ENCODE data around the gene CDK5R1.
"Not testable (repeated sequence)": the region's sequence is repeated elsewhere in the genome, so short reads cannot be mapped to it uniquely, and the experiment has no call there.

The CDK5R1 gene

GRCh38 chr17:32519228-32520103, 32.7 kb downstream of the CDK5R1 start:
- DNase-seq = peak; percentile 95

DNA sequence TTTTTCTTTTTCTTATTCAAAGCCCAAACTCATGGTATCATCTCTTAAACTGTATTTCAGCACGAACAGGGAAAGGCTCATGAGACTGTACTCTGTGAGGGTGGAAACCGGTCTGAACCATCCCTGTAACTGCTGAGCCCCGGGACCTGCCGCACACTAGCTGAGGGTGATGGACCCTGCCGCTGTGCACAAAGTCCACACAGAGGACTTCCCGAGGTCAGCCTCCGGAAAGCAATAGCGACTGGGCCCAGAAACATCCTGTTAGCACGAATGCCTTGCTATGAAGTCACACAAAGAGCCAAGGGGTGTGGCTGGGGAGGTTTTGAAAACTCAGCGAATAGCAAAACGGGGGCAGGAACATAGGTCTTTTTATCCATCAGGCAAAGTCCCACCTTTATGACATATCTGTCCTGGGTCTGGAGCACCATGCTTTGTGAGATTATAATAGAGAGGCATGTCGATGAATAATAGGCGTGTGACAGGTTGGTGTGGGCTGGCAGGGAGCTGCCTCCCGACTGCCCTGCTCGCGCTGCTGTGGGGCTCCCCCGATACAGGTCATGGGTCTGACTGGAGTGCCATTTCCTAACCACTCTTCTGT, 33.4 kb downstream of the CDK5R1 start:
- DNase-seq = peak; percentile 67

DNA sequence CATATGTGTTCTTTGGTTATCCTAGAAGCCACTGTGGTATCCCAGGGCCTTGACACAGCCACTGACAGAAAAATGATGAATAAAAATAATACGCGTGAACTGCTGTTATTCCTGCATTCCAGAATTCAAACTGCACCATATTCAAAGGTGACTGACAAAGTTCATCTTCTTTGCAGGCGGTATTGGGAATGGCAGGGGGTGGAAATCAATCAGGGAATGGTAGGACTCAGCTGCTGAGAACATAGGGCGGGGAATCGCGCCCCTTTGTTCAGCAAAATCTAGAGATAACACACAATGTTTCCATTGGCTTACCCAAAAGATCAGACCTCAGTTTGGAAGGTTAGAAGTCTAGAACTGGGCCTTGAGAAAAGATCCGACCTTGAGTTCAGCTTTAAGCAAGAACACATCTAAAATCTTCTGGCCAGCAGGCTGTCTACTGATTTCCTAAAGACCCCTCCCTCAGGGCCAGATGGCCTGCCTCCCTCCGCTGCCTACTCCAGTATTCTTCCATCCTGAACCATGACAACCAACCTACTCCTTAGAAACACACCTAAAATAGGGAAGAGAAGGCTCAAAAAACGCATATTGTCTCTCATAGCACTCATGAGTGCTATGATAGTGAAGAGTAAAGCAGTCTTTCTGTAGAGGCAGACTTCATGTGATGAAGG, 34.1 kb downstream of the CDK5R1 start:
- DNase-seq = peak; percentile 88

DNA sequence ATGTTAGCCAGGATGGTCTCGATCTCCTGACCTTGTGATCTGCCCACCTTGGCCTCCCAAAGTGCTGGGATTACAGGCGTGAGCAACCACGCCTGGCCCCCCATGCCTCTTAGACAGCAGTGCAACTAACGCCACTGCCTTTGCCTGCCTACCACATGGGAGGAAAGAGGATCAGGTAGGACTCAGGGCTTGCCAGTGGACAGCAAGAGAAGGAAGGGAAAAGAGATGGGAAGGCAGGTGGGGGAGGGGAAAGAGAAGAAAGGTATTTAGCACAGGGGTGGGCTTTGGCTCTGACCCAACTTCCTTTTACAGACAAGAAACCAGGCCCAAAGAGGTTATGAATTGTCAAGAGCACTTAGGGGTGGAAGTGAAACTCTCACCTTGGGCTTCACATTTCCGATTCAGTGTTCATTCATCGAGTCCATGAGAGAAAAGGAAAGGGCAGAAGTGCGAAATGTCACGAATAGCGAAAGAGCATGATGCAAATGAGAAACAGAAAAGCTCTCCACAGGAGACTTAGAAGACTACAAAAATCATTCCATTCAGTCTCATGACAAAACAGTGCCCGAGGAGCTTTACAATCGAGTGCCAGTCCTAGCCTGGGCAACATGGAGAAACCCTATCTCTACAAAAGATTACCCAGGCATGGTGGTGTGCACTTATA, 36.4 kb downstream of the CDK5R1 start:
- no peak for DNase-seq

- DNase-seq = no peak
Measured at GRCh38 chr17:32523827-32524552, 37.2 kb downstream of the CDK5R1 start.

DNA sequence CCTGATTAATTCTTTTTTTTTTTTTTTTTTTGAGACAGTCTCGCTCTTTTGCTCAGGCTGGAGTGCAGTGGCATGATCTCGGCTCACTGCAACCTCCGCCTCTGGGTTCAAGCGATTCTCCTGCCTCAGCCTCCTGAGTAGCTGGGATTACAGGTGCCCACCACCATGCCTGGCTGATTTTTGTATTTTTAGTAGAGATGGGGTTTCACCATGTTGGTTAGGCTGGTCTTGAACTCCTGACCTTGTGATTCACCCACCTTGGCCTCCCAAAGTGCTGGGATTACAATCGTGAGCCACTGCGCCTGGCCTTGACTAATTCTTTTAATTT, 37.7 kb downstream of the CDK5R1 start:
- not testable (repeated sequence) for DNase-seq

DNA sequence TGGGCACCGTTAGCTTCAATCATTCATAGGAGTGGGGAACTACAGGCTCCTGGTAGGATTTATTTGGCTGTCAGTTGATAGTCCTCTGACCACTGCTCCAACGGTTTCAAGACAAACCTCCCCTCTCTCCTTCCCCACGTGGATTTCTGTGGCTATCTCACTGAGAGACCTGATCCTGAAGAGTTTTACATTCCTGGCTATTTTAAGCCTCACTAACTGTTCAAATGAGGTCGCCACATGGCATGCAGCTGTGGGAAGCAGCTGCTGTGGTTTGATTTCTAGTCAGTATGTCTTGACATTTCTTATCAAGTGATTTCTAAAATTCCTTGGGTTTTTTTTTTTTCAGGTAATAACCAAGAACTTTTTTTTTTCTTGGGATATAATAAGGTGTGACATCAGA, 38.3 kb downstream of the CDK5R1 start:
- peak; percentile 70 for DNase-seq

DNA sequence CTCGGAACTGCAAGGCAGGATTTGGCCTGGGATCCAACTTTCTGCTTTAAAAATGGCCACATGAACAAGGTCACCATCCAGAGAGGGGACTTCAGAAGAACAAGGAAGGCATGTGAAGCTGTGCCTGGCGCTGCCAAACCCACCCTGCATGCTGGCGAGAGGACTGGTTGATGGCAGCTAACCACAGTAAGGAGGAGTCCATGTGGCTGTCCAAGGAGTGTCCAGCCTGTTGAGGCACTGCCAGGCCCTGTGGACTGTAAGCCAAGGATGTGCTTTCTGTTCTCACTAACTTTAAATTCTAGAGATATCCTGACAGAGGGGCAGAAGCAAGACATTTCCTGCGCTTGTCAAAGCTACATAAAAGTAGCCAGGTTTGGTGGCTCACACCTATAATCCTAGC, 40.4 kb downstream of the CDK5R1 start:
- DNase-seq = no peak

DNA sequence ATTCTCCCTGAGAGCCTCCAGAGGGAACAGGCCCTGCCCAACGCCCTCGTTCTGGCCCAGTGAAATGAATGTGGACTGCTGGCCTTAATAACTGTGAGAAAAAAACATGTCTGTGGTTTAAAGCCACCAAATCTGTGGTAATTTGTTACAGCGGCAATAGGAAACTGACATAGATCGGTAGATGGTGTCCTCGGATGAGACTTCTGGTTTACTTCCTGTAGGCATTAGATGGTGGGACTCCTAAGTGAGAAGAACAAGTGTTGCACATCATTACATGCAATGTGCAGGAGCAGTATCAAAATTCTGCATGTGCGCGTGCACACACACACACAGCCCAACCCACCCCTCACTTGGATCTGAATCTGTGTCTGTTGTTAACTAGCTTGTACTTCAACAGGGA, 42.0 kb downstream of the CDK5R1 start:
- DNase-seq = no peak

DNA sequence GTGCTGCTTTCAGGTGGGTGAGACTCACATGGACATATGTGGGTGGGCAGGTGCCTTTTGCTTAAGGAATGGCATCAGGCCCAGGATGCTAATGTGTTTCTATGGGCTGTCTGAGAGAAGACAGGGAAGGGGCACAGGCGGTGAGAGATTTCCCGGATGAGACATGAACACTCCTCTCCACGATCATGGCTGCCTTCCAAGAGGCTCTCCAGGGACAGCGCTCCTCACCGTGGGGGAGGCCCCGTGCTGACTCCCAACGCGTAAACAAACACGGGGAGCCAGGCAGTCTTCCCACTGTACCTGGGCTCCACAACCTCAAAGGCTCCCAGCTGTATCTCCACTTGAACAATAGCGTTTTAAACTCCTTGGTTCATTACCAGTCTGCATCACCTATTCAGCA, 42.8 kb downstream of the CDK5R1 start:
- DNase-seq = peak; percentile 52

DNA sequence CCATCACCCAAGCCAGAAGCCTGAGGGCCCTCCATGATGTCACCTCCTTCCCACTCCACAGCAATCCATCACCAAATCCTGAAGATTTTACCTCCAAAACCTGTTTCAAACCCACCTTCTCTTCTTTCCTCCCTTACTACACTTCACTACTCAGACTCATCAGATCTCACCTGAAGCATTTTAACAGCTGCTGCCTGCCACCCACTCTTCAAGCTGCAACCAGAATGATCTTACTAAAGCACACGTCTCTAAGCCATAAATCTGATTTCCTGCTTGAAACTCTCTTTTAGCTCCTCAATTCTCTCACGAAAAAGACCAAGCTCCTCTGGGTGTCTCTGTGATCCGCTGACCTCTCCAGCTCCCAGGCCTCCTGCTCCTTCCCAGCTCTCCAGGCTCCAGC, 46.5 kb downstream of the CDK5R1 start:
- DNase-seq = peak; percentile 43

DNA sequence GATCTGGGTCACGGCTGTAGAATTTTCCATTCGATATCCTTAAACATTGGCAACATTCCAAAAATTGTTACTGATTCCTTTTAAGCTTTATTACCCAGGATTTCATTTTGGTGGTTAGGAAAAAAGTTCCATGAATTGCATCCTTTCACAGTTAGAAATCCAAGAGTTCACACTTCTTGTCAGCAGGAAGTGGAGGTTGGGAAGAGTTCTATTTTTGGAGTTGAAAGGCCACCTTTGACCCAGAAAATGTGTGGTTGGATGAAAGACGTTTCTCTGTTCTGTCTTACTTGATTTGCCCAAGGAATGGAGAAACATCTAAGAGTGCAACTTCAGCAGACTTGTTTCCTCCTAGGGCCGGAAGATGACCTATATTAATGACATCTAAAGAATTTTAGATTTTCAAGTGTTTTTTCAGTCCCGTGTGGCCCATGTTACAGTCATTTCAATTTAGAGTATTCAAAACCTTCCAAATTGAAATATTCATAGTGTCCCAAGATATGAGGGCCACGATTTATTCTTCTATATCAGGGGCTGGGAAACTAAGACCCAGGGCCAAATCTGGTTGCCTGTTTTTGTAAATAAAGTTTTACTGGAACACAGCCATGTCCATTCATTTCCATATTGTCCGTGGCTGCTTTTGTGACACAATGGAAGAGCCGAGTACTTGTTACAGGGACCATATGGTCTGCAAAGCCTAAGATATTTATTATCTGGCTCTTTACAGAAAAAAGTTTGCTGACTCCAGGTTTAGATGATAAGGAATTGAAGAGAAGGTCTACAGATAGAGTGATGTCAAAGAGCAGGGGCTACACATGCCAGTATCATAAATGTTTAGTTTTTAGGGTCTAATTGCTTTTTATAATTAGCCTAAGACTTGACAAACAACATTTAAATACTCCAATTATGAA, 50.2 kb downstream of the CDK5R1 start:
- no peak for DNase-seq
